ENCODE data around the gene FOXP1.
A peak's percentile ranks its signal among the peaks of the same experiment; 100 is the strongest.

The FOXP1 gene

DNA sequence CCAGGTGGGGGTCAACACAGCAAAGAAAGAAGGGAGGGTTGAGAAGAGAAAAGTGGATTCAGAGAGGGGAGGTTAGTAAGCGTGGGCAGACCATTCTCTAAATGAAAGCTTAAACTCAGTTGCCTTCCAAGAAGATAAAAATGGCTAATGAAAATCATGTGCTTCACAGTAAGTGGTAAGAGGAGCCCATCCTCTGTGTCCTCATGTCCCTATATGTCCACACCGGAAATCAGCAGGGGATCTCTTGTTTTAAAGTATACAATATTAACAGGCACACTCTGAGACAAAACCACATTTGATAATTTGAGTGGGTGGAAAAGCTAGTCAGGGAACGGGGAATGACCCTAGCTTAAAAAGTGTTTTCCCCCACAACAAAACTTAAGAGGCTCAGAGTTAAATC, 4.4 kb upstream of the FOXP1 start:
- H3K4me3 ChIP-seq (replicated peaks; ENCODE audit: low read depth, low read length), result no peak overlapping the region
- H3K27me3 ChIP-seq (replicated peaks; ENCODE audit: control insufficient read depth, insufficient read depth, low read length), result no peaks in the 10 kb centered on the region; the same call in none of the 2 replicates
- no peak for DNase-seq (ENCODE audit: extremely low read depth, insufficient read length)
- no peaks in the 10 kb centered on the region for H3K36me3 ChIP-seq (ENCODE audit: control insufficient read depth, insufficient read depth, low read length)
- TF ChIP-seq, protein P1, sequence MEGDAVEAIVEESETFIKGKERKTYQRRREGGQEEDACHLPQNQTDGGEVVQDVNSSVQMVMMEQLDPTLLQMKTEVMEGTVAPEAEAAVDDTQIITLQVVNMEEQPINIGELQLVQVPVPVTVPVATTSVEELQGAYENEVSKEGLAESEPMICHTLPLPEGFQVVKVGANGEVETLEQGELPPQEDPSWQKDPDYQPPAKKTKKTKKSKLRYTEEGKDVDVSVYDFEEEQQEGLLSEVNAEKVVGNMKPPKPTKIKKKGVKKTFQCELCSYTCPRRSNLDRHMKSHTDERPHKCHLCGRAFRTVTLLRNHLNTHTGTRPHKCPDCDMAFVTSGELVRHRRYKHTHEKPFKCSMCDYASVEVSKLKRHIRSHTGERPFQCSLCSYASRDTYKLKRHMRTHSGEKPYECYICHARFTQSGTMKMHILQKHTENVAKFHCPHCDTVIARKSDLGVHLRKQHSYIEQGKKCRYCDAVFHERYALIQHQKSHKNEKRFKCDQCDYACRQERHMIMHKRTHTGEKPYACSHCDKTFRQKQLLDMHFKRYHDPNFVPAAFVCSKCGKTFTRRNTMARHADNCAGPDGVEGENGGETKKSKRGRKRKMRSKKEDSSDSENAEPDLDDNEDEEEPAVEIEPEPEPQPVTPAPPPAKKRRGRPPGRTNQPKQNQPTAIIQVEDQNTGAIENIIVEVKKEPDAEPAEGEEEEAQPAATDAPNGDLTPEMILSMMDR (IDR thresholded peaks at IDR 0.05; ENCODE audit: insufficient read depth, low read length, poor library complexity, severe bottlenecking), result no peak

DNA sequence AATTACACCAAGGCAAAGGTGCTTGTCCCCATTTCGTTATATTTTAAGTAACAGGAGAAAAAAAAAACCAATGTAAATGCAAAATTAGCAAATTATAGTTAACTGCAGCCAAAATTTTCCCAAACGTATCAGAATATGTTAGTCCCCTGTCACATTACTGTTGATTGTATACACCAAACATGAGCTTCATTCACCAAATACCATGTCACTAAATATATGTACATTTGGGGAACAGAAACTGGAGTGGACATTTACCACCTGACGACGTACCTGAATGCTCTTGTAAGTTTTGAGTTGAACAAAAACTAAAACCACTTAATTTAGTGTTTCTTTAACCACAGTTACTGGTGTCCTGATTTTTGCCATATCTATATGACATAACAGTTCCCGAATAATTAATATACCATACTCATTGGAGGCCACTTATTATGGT, 3.3 kb upstream of the FOXP1 start:
- no peaks in the 10 kb centered on the region for H3K36me3 ChIP-seq (ENCODE audit: control insufficient read depth, insufficient read depth, low read length)
- H3K4me3 ChIP-seq (replicated peaks; ENCODE audit: low read depth, low read length), result no peak overlapping the region
- DNase-seq (ENCODE audit: extremely low read depth, insufficient read length), result no peak
- TF ChIP-seq, protein P1 (IDR thresholded peaks at IDR 0.05; ENCODE audit: insufficient read depth, low read length, poor library complexity, severe bottlenecking), result no peak
- H3K27me3 ChIP-seq (replicated peaks; ENCODE audit: control insufficient read depth, insufficient read depth, low read length), result no peaks in the 10 kb centered on the region; the same call in none of the 2 replicates

DNA sequence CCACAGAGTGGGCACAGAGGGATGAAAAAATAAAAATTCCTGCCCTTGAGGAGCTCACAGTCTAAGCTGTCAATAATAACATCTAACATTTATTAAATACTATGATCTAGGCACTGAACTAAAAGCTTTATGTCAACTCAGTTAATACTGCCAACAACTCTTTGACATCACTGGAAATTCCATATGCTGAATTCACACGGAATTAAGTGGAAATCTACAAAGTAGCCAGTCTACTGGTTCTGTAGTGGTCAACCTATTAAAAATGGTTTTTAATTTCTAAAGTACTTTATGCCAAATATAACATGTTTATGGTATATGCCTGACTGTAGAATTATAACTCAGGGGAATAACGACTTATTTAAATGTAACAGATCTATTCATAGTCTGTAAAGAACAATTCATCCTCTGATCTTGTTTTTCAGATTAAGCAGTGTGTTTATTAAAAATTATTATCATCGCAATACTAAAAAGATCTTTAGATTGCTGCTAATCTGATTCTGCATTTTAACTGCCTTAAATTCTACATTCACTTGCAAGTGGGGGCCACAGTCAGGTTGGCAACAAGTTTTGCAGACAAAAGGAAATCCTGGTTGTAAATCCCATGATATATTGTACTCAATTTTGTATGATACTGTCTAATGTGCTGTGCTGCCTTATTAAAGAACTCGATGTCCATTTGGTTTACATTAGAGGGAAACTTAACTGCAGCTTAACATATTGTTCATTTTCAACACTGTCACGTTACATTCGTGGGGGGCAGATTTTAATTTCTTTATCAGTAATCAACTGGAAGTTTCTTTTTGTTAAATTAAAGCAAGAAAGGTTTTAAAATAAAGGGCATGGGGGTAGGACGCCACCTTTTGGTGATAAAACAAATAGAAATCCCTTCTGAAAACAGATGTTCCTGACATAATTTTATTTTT, 2.6 kb upstream of the FOXP1 start:
- H3K4me3 ChIP-seq (replicated peaks; ENCODE audit: low read depth, low read length), result no peak overlapping the region
- TF ChIP-seq, protein P1 (IDR thresholded peaks at IDR 0.05; ENCODE audit: insufficient read depth, low read length, poor library complexity, severe bottlenecking), result peak; percentile 58
- peaks cover 1% of the 10 kb centered on the region for H3K27me3 ChIP-seq (replicated peaks; ENCODE audit: control insufficient read depth, insufficient read depth, low read length)
- no peaks in the 10 kb centered on the region for H3K36me3 ChIP-seq (ENCODE audit: control insufficient read depth, insufficient read depth, low read length)
- DNase-seq (ENCODE audit: extremely low read depth, insufficient read length), result no peak

DNA sequence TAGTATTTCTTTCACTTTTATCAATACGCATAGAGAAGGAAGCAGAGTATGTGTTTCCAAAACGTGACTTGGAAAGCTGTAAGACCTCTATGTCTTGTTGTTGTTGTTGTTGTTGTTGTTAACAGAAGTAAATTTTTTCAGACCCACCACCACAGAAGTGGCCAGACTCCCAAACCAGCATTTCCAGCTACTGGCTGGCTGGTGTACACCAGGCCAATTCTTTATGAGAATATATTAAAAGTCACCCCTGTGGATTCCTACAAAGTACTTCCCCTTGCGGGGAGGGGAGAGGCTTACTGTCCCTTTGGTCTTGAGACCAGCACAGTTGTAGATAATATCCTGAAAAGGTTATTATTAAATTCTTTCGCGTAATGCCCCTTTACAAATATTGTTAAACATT, 1.6 kb upstream of the FOXP1 start:
- H3K36me3 ChIP-seq (ENCODE audit: control insufficient read depth, insufficient read depth, low read length), result no peaks in the 10 kb centered on the region
- DNase-seq (ENCODE audit: extremely low read depth, insufficient read length), result no peak
- H3K27me3 ChIP-seq (replicated peaks; ENCODE audit: control insufficient read depth, insufficient read depth, low read length), result peaks cover 1% of the 10 kb centered on the region
- no peak overlapping the region for H3K4me3 ChIP-seq (replicated peaks; ENCODE audit: low read depth, low read length)
- TF ChIP-seq, protein P1 (IDR thresholded peaks at IDR 0.05; ENCODE audit: insufficient read depth, low read length, poor library complexity, severe bottlenecking), result no peak

DNA sequence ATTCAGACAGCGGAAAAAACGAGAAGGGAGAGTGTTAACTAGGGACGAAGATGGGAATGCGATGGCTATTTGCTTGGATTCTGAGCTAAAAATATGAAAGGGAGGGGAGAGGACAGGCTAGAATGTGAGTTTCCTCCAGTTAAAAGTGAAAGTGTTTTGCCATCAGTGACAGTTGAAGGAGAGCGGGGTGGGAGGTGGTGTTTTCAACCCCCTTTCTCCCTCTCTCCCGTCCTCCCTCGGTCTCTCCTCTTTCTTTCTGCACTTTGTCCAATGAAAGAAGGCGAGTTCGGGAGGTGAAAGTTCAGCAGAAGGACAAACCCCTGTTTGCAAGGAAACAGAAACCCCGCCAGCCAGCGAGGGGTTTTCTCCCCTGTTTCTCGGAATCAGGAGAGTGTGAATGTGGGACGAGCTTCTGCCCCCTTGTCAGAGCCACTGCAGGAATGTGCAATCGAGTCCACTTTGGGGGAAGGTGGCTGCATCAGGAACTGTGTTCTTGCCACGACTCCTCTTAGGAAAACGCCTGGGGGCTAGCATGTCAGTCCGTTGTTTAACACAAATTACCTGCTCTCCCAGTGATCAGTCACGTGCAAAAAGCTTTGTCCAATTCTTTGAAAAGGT, 975 bp upstream of the FOXP1 start:
- Histone ChIP-seq H3K4me3 (replicated peaks; ENCODE audit: low read depth, low read length) (peak overlapping the region; percentile 56), H3K36me3 (ENCODE audit: control insufficient read depth, insufficient read depth, low read length) (no peaks in the 10 kb centered on the region), H3K27me3 (replicated peaks; ENCODE audit: control insufficient read depth, insufficient read depth, low read length) (peaks cover 3% of the 10 kb centered on the region)
- TF ChIP-seq, protein P1 (IDR thresholded peaks at IDR 0.05; ENCODE audit: insufficient read depth, low read length, poor library complexity, severe bottlenecking), result no peak
- no peak for DNase-seq (ENCODE audit: extremely low read depth, insufficient read length)
